GM12891 (cell line): ENCODE results near the gene KRTAP10-7.

Experiments used
- PAX5 ChIP-seq: IDR thresholded peaks from 2 replicates; pipeline ENCODE4 v1.6.1; 2011; ENCODE audit warnings: low read length, moderate library complexity, mild to moderate bottlenecking; ENCODE audit not compliant: insufficient read depth, severe bottlenecking
- POLR2A ChIP-seq: IDR thresholded peaks from 2 replicates; pipeline ENCODE4 v1.6.1; 2011; ENCODE audit warnings: low read depth, low read length, control low read depth
- POLR2AphosphoS5 ChIP-seq: IDR thresholded peaks from 2 replicates; pipeline ENCODE4 v1.6.1; 2011; ENCODE audit warnings: low read depth, low read length, control low read depth
- POU2F2 ChIP-seq: IDR thresholded peaks from 2 replicates; pipeline ENCODE4 v1.6.1; 2011; ENCODE audit warnings: low read depth, mild to moderate bottlenecking, control low read depth, low read length, moderate library complexity
- TAF1 ChIP-seq: IDR thresholded peaks from 2 replicates; pipeline ENCODE4 v1.6.1; 2011; ENCODE audit warnings: low read depth, low read length, control low read depth

DNA sequence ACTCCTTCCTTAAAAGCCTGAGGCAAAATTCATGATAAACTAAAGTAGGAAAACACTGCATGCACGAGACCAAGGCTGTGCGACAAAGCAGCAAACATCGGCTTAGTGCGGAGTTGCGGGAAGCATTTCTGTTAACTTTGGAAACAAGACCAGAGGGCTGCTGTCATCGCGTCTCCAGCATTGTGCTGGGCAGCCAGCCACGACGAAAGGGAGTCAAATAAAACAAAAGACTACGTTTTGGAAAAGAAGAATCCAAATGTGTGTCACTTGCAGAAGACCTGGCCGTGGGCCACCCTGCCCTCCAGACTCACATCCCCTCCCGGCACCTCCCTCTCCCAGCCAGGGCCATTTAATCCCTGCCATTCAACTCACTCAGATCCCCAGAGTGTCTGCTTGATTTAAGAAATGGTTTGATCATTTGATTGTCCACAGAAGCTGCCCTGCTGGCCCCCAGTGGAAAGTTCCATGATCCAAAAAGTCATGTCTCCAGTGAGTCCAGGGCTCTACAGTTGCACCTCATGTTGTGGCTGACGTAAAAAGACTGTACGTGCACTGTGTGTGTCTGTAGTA is 43.4 kb downstream of the KRTAP10-7 start:
- TF ChIP-seq POLR2AphosphoS5 (no peak), POLR2A (no peak), POU2F2 (no peak), TAF1 (no peak), PAX5 (no peak)
